Activated CD4-positive, alpha-beta T cell treated with anti-CD3 and anti-CD28 coated beads, Interleukin-2, amount 50 U/mL, for 4 hours (primary cell): ENCODE measurements around the gene PPDPF.
"Not testable (repeated sequence)": the region's sequence is repeated elsewhere in the genome, so short reads cannot be mapped to it uniquely, and the experiment has no call there.

ENCODE experiments used
- DNase-seq, 2 experiments: peaks; one replicate each; pipeline ENCODE4 v3.0.0-alpha.2; 2020

PPDPF gene

DNA sequence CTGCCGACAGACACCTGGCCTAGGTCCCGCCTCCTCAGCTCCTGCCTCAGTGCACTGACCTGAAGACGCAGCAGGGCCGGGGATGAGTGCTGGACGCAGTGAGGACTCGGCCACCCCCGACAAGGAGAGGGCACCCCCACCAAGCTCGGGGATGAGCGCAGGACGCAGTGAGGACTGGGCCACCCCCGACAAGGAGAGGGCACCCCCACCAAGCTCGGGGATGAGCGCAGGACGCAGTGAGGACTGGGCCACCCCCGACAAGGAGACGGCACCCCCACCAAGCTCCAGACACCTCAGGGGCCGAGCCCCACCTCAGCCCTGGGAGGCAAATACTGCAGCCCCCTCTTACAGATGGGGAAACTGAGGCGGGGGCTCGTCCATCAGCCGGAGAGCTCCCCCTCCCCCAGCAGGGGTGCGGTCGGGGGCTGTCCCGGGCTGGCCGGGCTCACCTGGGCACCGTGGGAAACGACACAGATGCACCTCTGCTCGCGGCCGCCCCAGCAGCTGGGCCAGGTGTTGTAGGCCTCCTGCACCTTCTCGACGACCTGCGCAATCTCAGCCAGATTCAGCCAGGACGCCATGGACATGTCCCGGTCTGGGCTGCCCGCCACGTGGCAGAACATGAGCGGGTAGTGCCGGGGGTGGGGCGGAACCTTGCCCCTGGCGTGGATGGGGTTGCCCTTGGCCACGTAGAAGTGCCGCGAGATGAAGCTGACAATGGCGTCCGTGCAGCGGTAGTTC, 46.0 kb downstream of the PPDPF start:
- no peak for DNase-seq

DNA sequence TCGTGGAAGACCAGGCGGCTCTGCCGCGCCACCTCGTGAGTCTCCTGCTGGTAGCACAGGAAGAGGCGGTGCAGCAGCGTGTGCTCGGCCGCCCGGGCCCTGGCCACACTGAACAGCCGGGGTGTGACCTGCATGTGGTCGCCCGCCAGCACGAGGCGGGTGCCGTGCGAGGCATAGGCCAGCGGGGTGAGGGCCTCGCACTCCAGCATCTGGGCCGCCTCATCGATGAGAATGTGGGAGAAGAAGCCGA, 46.5 kb downstream of the PPDPF start:
- no peak for DNase-seq

DNA sequence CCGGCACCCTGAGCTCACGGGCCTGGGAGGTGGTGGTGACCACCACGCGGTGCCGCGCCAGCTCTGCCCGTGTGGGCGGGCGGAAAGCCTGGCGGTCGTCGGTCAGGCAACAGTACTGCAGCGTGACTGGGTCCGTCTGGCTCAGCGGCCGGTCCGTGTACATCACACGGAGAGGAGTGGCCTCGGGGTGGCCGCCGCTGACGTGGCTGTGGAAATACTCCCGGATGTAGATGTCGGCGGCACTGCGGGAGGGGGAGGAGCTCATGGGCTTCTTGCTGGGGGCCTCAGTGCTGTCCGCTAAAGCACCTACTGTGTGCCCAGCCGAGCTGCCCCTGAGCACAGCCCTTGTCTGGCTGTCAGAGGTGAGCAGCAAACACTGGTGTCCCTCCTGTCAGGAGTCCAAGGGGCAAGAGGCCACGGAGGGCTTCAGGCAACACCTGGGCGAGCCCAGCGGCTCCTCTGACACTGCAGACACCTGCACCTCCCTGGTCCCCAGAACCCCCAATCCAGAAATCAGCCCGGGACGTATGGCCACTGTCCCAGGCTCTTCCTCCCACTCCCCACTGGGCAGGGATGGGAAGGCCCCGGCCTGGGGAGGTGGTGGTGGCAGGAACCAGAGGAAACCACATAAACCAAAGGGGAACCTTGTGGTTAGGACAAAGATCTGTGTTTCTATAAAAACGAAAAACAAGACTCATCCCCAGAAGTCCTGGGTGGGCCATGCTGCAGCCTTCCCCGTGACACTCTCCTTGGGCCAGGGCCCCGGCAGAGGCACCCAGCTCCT, 47.0 kb downstream of the PPDPF start:
- DNase-seq = peak in 1 of 2 experiments; percentile 37

DNA sequence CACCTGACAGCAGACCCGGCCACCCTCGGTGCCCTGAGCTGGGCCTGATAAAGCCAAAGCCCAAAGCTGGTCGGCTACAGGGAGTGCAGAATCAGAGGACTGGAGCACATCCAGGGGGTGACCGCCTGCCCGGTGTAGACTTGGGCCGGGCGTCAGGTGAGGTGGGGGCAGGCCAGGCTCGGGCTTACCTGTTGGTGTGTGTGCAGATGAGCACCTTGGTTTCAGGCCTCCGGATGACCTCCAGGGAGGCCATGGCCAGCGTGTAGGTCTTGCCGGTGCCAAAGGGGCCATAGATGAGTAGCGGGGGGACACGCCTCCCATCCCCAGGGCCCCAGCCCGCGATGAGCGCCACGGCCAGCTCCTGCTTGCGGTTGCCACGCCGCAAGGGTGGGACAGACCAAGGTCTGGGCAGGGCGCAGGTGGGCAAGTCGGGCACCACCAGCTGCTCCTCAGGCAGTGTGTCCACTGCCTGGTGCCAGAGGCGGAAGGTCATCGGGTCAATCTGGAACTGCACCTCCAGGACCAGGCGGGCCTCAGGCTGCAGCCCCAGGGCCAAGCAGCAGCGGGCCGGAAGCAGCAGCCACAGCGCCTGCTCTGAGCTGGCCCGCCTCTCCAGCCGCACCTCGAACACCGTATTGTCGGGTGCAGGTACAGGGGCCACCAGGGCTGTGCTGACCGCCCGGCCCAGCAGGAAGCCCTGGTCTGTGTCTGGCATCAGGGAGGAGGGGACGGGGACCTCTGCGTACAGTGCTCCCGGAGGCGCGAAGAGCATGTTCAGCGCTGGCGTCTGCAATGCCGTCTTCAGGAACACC, 47.8 kb downstream of the PPDPF start:
- DNase-seq = no peak

DNA sequence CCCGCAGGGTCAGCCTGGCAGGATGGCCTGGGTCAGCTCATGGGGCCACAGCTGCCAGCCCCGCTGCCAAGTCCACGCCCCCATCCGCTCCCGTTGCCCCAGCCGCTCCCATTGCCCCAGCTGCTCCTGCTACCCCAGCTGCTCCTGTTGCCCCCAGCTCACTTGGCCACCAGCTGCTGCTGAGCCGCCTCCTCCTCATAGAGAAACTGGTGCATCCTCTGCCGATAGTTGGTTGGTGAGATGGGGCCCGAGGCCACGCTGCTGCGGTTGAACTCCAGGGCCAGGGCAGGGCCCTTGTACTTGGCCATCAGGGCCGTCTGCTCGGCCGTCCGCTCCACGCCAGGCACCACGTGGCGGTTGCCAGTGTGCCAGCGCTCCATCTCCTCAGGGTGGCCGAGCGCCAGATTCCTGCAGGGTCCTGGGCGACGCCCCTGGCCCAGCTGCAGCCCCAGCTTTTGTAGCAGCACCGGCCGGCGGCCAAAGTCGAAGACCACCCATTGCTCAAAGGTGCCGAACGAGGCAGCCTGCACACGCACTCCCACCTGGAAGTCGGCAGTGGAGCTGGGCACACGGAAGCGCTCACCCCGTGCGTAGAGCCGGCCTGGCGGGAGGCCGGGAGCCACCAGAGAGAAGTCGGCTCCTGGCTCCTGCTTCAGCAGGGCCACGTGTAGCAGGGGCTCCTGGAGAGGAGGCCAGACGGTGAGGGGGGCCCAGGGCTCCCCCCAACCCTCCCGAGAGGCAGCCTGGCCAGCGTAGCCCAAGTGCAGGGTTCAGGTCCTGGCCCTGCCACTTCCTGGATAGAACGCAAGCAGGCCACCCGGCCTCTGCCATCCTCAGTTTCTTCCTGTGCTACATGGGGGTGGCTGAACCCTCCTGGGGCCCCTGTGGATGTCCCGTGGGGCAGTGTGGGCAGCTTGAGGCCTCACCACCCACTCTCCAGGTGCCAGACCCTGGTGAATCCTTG, 48.7 kb downstream of the PPDPF start:
- no peak for DNase-seq

DNA sequence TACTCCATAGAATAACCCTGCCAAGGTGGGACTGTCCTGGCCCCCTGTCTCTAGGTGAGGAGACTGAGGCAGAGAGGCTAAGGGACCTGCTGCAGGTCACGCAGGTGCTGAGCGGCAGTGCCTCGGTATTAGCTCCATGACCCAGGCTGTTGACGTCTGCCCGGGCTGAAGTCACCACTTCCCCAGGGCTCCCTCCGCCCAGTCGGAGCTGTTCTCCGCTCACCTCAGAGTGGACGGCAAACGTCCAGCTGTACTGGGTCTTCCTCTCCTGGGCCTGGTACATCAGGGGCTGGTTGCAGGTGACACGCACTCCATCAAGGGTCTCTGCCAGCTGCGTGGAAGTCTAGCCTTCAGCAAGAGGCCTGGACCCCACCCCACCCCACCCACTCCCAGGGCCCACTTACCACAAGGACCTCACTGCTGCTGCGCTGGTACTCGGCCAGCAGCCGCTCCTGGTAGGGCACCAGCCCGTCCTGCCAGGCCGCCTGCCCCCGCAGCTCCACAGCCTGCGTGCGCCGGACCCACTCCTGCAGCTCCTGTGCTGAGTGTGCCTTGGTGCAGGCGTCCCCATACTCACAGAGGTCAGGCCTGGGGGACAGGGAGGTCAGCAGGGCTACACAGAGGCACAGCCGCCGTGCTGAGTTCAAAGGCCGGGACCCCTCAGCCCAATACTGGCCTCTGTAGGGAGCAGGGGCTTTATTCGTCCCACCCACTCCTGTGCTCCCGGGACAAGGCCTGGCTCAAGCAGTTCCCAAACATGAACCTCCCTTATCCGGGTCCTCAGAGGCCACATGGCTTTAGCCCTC, 49.9 kb downstream of the PPDPF start:
- no peak for DNase-seq

DNA sequence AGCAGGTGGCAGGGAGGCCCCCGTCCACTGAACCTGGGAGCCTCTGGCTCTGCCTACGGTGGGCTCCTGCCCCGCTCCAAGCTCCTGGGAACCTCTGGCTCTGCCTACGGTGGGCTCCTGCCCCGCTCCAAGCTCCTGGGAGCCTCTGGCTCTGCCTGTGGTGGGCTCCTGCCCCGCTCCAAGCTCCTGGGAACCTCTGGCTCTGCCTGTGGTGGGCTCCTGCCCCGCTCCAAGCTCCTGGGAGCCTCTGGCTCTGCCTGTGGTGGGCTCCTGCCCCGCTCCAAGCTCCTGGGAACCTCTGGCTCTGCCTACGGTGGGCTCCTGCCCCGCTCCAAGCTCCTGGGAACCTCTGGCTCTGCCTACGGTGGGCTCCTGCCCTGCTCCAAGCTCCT, 50.5 kb downstream of the PPDPF start:
- DNase-seq = not testable (repeated sequence)
